Gastrocnemius medialis (tissue), 4 donors: Measurements from ENCODE around the gene PDE4B. TPM values are rescaled to one million over a fixed set of nuclear protein-coding genes. Genes with fewer than 3 reads are reported as not detected.

Experiments
- ATAC-seq, 2 donors: fragments of 150-250 bp; one replicate each; pipeline ENCODE4 v1.9.1; 2016
- DNase-seq, 2 donors: peaks; one replicate each; pipeline ENCODE4 v3.0.0-alpha.2; 2019
- H3K27ac ChIP-seq, 4 donors: fragments of 200-600 bp; sonication (generic); 1 replicate in 1 of 4; 2 replicates in 3 of 4; pipeline ENCODE4 v1.5.1; 2016 to 2018; ENCODE audit warnings: mild to moderate bottlenecking in 2 of 4, moderate library complexity in 1 of 4
- H3K27me3 ChIP-seq, 3 donors: fragments of 200-600 bp; sonication (generic) in 2 of 3; 1 replicate in 1 of 3; 2 replicates in 2 of 3; pipeline versions ENCODE4 v1.5.1 to v1.6.0; 2016 to 2019; ENCODE audit warnings: mild to moderate bottlenecking in 1 of 3, moderate library complexity in 1 of 3
- H3K36me3 ChIP-seq, 2 donors: fragments of 200-600 bp; sonication (generic) in 1 of 2; one replicate each; pipeline ENCODE4 v1.5.1; 2017 to 2018
- H3K4me1 ChIP-seq, 2 donors: fragments of 200-600 bp; sonication (generic) in 1 of 2; one replicate each; pipeline ENCODE4 v1.5.1; 2016 to 2017; ENCODE audit warnings: mild to moderate bottlenecking in 2 of 2
- H3K4me3 ChIP-seq, 4 donors: fragments of 200-600 bp; sonication (generic) in 3 of 4; 1 replicate in 1 of 4; 2 replicates in 3 of 4; pipeline ENCODE4 v1.5.1; 2016 to 2019; ENCODE audit warnings: mild to moderate bottlenecking in 2 of 4
- H3K9me3 ChIP-seq, 3 donors: fragments of 200-600 bp; sonication (generic) in 2 of 3; 1 replicate in 1 of 3; 2 replicates in 2 of 3; pipeline ENCODE4 v1.5.1; 2016 to 2019
- CTCF ChIP-seq, 5 experiments: fragments of 450-650 bp in 3 of 5; fragments of 200-600 bp in 2 of 5; sonication (generic) in 2 of 5; IDR thresholded peaks in 4 of 5; conservative IDR thresholded peaks in 1 of 5; 1 replicate in 4 of 5; 2 replicates in 1 of 5; pipeline ENCODE4 v1.5.1; 2016 to 2019; ENCODE audit warnings: antibody characterized with exemption in 5 of 5, mild to moderate bottlenecking in 3 of 5, moderate library complexity in 3 of 5
- POLR2A ChIP-seq, 2 donors: fragments of 450-650 bp; IDR thresholded peaks; one replicate each; pipeline ENCODE4 v1.6.1; 2017; ENCODE audit warnings: antibody characterized with exemption in 2 of 2, mild to moderate bottlenecking in 2 of 2, moderate library complexity in 2 of 2
- in situ Hi-C, 4 donors: fragments of 200-750 bp; cut with MboI; loops; one replicate each; pipeline versions ENCODE4 v1.15.0 to v1.8.0; 2017; ENCODE audit warnings: low sequenced_read_pairs in 4 of 4
- intact Hi-C: fragments of 100-400 bp; cut with DNase I; formaldehyde crosslinking; loops from one replicate; pipeline ENCODE4 v1.15.1; 2023; ENCODE audit warnings: low total_unique reads
- total RNA-seq, 4 donors: library from RNA; depleted of rRNA; stranded (reverse); fragments of >200 nt; gene quantifications; one replicate each; pipeline versions ENCODE4 v1.1.0 to v1.2.3, GENCODE V29; 2016

The PDE4B gene
- total RNA-seq, 4 donors from 2014 or later, result 4.5 to 8.5 (median 7.9) TPM

GRCh38 chr1:66283622-66284041 lies 490.9 kb downstream of the PDE4B start:
- Histone ChIP-seq H3K4me3 (no peak overlapping the region), H3K4me1 (peaks cover 3 to 6% of the 10 kb centered on the region in 2 donors), H3K9me3 (no peaks in the 10 kb centered on the region), H3K36me3 (no peaks in the 10 kb centered on the region), H3K27ac (no peak overlapping the region), H3K27me3 (no peaks in the 10 kb centered on the region)
- intact Hi-C loops, result no loop called here
- DNase-seq, result no peak
- no peak for ATAC-seq
- TF ChIP-seq POLR2A (IDR thresholded peaks at IDR 0.05), result no peak
- TF ChIP-seq CTCF (IDR thresholded peaks at IDR 0.05 in 4 of 5, conservative IDR thresholded peaks at IDR 0.05 in 1 of 5), result no peak
- in situ Hi-C loops, result no loop called here

- no peak for ATAC-seq
- Histone ChIP-seq H3K4me3 (no peak overlapping the region), H3K9me3 (no peaks in the 10 kb centered on the region), H3K4me1 (peaks cover 3 to 6% of the 10 kb centered on the region in 2 donors), H3K36me3 (no peaks in the 10 kb centered on the region), H3K27ac (no peak overlapping the region), H3K27me3 (no peaks in the 10 kb centered on the region)
- DNase-seq, result no peak
- TF ChIP-seq CTCF (IDR thresholded peaks at IDR 0.05 in 4 of 5, conservative IDR thresholded peaks at IDR 0.05 in 1 of 5) (no peak), POLR2A (IDR thresholded peaks at IDR 0.05) (no peak)
- in situ Hi-C loops, result no loop called here
- intact Hi-C loops, result no loop called here
Observed at GRCh38 chr1:66284746-66285145, 492.1 kb downstream of the PDE4B start.

GRCh38 chr1:66285618-66286270 lies 493.0 kb downstream of the PDE4B start:
- Histone ChIP-seq H3K4me3 (no peak overlapping the region), H3K36me3 (no peaks in the 10 kb centered on the region), H3K4me1 (peaks cover 3 to 6% of the 10 kb centered on the region in 2 donors), H3K27ac (no peak overlapping the region), H3K27me3 (no peaks in the 10 kb centered on the region), H3K9me3 (no peaks in the 10 kb centered on the region)
- TF ChIP-seq CTCF (IDR thresholded peaks at IDR 0.05 in 4 of 5, conservative IDR thresholded peaks at IDR 0.05 in 1 of 5), result no peak
- no peak for TF ChIP-seq POLR2A (IDR thresholded peaks at IDR 0.05)
- DNase-seq (no peak), ATAC-seq (no peak)
- in situ Hi-C loops (no loop called here), intact Hi-C loops (no loop called here)

- peaks cover 3 to 6% of the 10 kb centered on the region in 2 donors for H3K4me1 ChIP-seq
- no peaks in the 10 kb centered on the region for H3K27me3 ChIP-seq
- no peak overlapping the region for H3K27ac ChIP-seq
- no peak for DNase-seq
- in situ Hi-C loops, result no loop called here
- TF ChIP-seq POLR2A (IDR thresholded peaks at IDR 0.05), result no peak
- no peak for TF ChIP-seq CTCF (IDR thresholded peaks at IDR 0.05 in 4 of 5, conservative IDR thresholded peaks at IDR 0.05 in 1 of 5)
- no peaks in the 10 kb centered on the region for H3K36me3 ChIP-seq
- H3K9me3 ChIP-seq, result no peaks in the 10 kb centered on the region
- ATAC-seq, result no peak
- no peak overlapping the region for H3K4me3 ChIP-seq
- intact Hi-C loops, result no loop called here
Observed at GRCh38 chr1:66286307-66286706, 493.6 kb downstream of the PDE4B start.

GRCh38 chr1:66288048-66288447 lies 495.4 kb downstream of the PDE4B start:
- Histone ChIP-seq H3K4me3 (no peak overlapping the region), H3K9me3 (no peaks in the 10 kb centered on the region), H3K36me3 (no peaks in the 10 kb centered on the region), H3K27ac (no peak overlapping the region), H3K4me1 (no peaks in the 10 kb centered on the region), H3K27me3 (no peaks in the 10 kb centered on the region)
- DNase-seq, result no peak
- in situ Hi-C loops, result no loop called here
- intact Hi-C loops, result no loop called here
- TF ChIP-seq POLR2A (IDR thresholded peaks at IDR 0.05), result no peak
- TF ChIP-seq CTCF (IDR thresholded peaks at IDR 0.05 in 4 of 5, conservative IDR thresholded peaks at IDR 0.05 in 1 of 5), result no peak
- ATAC-seq, result no peak
